Activated T-cell treated with anti-CD3 and anti-CD28 coated beads, Interleukin-2, amount 50 U/mL, for 24 hours (primary cell): Measurements from ENCODE around the gene MYRIP.
"Not testable (repeated sequence)": the region's sequence is repeated elsewhere in the genome, so short reads cannot be mapped to it uniquely, and the experiment has no call there.

Source experiments
- DNase-seq: peaks from one replicate; pipeline ENCODE4 v3.0.0-alpha.2; 2020
- H3K27ac Mint-ChIP-seq: 2 replicates; pipeline ENCODE4 v1.8.0; 2020; ENCODE audit warnings: mild to moderate bottlenecking, mixed read lengths
- H3K27me3 Mint-ChIP-seq: 2 replicates; pipeline ENCODE4 v1.8.0; 2020; ENCODE audit warnings: mixed read lengths
- H3K36me3 Mint-ChIP-seq: 2 replicates; pipeline ENCODE4 v1.8.0; 2020; ENCODE audit warnings: low read depth, mixed read lengths
- H3K4me1 Mint-ChIP-seq: 2 replicates; pipeline ENCODE4 v1.8.0; 2020; ENCODE audit warnings: low read depth, mixed read lengths
- H3K4me3 Mint-ChIP-seq: 2 replicates; pipeline ENCODE4 v1.8.0; 2020; ENCODE audit warnings: mild to moderate bottlenecking, moderate library complexity, mixed read lengths
- H3K9me3 Mint-ChIP-seq: 2 replicates; pipeline ENCODE4 v1.8.0; 2020; ENCODE audit warnings: mixed read lengths

Gene MYRIP

DNA sequence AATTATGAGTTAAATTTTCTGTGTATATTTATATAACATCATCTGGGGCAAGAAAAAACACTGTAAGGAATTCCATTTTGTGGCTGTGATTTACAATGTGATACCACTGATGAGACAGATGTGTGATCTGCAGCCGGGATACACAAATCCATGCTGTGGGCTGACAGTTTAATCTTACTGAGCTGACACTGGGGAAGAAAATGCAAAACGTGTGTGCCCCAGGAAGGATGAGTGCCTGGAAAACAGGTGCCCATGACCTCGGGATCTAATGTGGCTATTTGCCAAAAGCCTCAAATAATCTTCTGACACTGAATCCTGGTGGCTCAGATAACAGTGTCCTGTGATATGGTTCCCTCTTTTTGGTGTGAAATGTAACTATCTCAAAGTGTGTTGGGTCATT lies 10.5 kb downstream of the MYRIP start:
- no peaks in the 10 kb centered on the region for H3K4me1 Mint-ChIP-seq
- H3K36me3 Mint-ChIP-seq: no peaks in the 10 kb centered on the region
- no peaks in the 10 kb centered on the region for H3K9me3 Mint-ChIP-seq
- DNase-seq: no peak
- no peak overlapping the region for H3K27ac Mint-ChIP-seq
- H3K4me3 Mint-ChIP-seq: no peak overlapping the region
- H3K27me3 Mint-ChIP-seq: peaks cover 8% of the 10 kb centered on the region

DNA sequence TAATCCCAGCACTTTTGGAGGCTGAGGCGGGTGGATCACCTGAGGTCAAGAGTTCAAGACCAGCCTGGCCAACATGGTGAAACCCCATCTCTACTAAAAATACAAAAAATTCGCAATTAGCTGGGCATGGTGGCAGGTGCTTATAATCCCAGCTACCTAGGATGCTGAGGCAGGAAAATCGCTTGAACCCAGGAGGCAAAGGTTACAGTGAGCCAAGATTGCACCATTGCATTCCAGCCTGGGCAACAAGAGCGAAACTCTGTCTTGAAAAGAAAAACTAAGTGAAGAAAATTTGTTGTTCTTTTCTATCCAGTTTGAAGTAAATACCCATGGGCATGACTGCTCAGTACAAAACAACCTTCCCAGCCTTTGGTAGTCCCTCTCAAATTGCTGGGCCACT lies 24.4 kb downstream of the MYRIP start:
- H3K9me3 Mint-ChIP-seq, H3K36me3 Mint-ChIP-seq, H3K4me1 Mint-ChIP-seq, H3K4me3 Mint-ChIP-seq, H3K27ac Mint-ChIP-seq, DNase-seq, H3K27me3 Mint-ChIP-seq: not testable (repeated sequence)

DNA sequence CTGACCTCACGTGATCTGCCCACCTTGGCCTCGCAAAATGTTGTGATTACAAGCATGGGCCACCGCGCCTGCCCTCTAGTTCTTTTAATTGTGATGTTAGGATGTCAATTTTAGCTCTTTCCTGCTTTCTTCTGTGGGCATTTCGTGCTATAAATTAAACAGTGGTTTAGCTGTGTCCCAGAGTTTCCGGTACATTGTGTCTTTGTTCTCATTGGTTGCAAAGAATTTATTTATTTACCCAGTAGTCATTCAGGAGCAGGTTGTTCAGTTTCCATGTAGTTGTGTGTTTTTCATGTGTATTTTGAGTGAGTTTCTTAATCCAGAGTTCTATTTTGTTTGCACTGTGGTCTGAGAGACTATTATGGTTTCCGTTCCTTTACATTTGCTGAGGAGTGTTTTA lies 30.1 kb downstream of the MYRIP start:
- H3K27me3 Mint-ChIP-seq: peaks cover 4% of the 10 kb centered on the region
- H3K4me3 Mint-ChIP-seq: no peak overlapping the region

DNA sequence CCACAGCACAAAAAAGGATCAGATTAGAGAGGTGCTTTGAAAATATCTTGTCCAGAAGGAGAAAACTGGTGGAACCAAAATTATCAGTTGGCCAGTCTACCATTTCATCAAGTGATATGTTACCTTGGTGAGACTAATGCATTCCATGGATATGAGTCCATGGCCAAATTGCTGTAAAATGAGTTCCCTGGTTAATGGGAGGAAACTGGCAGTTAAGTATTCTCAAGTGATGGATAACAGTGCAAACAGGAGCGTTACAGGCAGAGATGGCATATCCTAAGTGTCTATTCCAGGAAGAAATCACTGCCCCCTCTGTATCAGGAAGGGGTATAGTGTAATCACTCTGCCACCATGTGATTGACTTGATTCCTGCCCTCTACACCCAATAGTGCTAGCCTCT lies 34.0 kb downstream of the MYRIP start:
- H3K9me3 Mint-ChIP-seq: peaks cover 3% of the 10 kb centered on the region
- DNase-seq: no peak

More for the DNA sequence above, 30.1 kb downstream of the MYRIP start:
- Mint-ChIP-seq H3K27ac (no peak overlapping the region), H3K36me3 (no peaks in the 10 kb centered on the region), H3K9me3 (peaks cover 3% of the 10 kb centered on the region), H3K4me1 (no peaks in the 10 kb centered on the region)
- no peak for DNase-seq

DNA sequence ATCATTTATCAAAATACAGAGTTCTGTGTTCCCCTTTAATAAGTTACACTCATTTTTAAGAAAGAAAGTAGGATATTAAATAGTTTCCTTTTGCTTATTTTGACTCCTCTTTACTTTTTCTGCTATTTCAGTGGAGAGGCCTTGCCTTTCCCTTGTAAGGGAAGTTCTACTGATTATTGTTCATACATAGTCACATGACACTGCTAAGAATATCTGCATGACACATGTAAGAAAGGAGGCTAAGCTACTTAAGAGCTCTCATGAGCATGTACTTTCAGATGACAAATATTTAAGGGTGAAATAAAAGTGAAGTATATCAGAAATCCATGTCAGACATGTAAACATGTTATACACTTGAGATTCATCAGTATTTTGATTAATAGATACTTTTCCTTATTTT lies 39.0 kb downstream of the MYRIP start:
- Mint-ChIP-seq H3K36me3 (no peaks in the 10 kb centered on the region), H3K4me3 (no peak overlapping the region), H3K27ac (no peak overlapping the region), H3K4me1 (no peaks in the 10 kb centered on the region), H3K9me3 (no peaks in the 10 kb centered on the region), H3K27me3 (no peaks in the 10 kb centered on the region)
- no peak for DNase-seq

More for the DNA sequence above, 34.0 kb downstream of the MYRIP start:
- peaks cover 4% of the 10 kb centered on the region for H3K27me3 Mint-ChIP-seq
- no peaks in the 10 kb centered on the region for H3K4me1 Mint-ChIP-seq
- H3K27ac Mint-ChIP-seq: no peak overlapping the region
- no peaks in the 10 kb centered on the region for H3K36me3 Mint-ChIP-seq
- no peak overlapping the region for H3K4me3 Mint-ChIP-seq

DNA sequence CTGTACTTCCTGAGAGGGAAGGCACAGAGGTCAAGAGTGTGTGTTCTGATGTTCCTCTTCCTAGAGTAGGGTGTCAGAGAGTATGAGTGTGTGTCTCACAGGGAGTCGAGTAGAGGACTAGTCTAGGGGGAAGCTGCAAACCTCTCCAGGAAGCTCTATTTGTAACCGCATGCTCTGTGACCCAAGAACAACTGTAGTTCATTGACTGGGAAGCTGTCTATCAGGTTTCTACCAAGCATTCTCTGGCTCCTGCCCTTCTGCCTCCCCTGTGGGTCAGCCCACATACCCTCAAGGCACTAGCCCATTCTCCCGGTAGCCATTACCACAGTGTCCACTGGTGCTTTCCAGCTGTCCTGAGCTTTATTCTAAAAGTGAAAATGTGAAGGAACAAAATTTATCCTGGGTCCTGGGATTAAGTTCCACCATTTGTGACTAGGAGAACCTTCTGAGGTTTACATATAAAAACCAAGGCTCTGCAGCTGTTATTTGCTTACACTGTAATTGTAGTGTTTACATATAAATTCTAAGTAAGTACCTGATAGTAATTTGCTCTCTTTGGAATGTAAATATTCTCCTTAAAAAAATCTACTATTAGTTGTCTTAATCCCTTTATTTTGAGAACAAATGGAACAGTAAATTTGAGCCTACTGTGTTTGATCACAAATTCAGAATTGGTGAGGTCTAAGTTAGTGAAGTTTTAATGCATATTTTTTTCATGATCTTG lies 40.7 kb downstream of the MYRIP start:
- Mint-ChIP-seq H3K36me3 (no peaks in the 10 kb centered on the region), H3K4me1 (no peaks in the 10 kb centered on the region), H3K27me3 (no peaks in the 10 kb centered on the region), H3K27ac (no peak overlapping the region), H3K4me3 (no peak overlapping the region), H3K9me3 (no peaks in the 10 kb centered on the region)
- no peak for DNase-seq

DNA sequence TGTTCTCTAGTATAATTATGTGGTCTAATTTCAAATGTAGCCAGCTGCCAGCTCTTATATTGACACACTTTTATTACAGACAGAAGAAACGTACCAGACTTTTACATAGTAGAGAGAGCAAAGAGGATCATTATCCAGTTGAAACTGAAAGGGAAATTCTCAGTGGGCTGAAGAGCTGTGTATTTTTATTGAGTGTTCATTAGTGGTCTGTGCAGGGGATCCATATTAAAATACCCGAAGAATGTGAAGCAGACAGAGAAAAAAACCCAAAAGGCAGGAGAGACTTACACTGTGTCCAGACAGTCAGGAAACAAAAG lies 41.3 kb downstream of the MYRIP start:
- Mint-ChIP-seq H3K27ac (no peak overlapping the region), H3K4me1 (no peaks in the 10 kb centered on the region), H3K9me3 (no peaks in the 10 kb centered on the region), H3K4me3 (no peak overlapping the region), H3K36me3 (no peaks in the 10 kb centered on the region), H3K27me3 (no peaks in the 10 kb centered on the region)
- DNase-seq: no peak

DNA sequence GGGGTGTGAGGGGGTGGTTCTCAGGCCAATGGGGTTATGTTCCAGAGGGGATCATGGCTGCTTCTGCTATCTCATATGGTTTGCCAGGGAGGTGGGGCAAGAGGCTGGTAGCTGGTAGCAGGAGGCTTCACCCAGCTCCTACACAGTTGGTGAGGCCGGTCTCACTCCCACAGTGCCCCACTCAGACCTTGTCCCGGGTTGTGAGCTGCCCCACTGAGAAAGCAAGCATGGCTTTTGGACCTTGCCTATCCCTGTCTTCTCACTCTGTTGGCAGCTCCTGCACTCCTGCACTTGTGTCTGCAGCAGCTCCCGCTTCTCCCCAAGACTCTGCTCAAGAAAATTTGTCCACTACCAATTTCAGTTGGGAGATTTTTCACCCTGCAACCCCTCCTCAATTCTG lies 46.1 kb downstream of the MYRIP start:
- Mint-ChIP-seq H3K4me3 (no peak overlapping the region), H3K36me3 (no peaks in the 10 kb centered on the region), H3K9me3 (peaks cover 2% of the 10 kb centered on the region), H3K27me3 (peaks cover 8% of the 10 kb centered on the region), H3K27ac (no peak overlapping the region), H3K4me1 (no peaks in the 10 kb centered on the region)
- no peak for DNase-seq

DNA sequence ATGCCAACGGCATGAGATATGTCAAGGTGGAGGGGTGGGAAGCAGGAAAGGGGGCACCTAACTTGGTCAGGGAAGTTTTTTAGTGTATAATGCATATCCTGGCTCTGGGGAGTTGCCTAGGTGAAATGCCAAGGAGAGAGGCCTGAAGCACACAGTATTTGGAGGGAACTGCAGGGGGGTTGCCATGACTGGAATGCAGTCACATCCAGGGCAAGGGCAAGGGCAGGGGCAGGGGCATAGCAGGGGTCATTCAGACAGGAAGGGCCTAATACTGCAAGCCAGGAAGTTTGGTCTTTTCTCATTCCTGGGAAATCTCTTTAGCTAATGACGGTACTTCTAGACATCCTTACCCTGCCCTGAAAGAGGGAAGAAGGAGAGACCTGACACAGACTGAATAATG lies 60.5 kb downstream of the MYRIP start:
- H3K4me1 Mint-ChIP-seq: no peaks in the 10 kb centered on the region
- no peaks in the 10 kb centered on the region for H3K27me3 Mint-ChIP-seq
- no peak for DNase-seq
- no peaks in the 10 kb centered on the region for H3K36me3 Mint-ChIP-seq
- H3K27ac Mint-ChIP-seq: no peak overlapping the region
- no peak overlapping the region for H3K4me3 Mint-ChIP-seq
- no peaks in the 10 kb centered on the region for H3K9me3 Mint-ChIP-seq

DNA sequence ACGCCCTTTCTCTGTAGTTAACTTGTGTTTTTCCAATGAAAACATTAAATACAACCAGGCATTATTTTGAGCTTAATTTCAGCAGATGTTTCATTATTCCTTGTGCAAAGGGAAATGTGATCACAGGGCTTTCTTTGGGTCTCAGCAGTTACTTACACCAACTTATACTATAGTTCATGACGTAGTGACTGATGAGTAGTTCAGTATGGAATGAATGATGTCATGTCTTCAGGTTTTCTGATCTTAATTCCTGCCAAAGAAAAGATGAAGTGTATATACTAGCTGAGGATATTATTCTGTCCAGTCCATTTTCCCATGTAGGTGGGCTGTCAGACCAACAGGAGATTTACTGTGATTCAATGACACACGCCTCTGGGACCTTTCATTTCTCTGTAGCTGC lies 61.3 kb downstream of the MYRIP start:
- Mint-ChIP-seq H3K27me3 (no peaks in the 10 kb centered on the region), H3K36me3 (no peaks in the 10 kb centered on the region), H3K4me3 (no peak overlapping the region), H3K4me1 (no peaks in the 10 kb centered on the region), H3K9me3 (no peaks in the 10 kb centered on the region), H3K27ac (no peak overlapping the region)
- DNase-seq: no peak

DNA sequence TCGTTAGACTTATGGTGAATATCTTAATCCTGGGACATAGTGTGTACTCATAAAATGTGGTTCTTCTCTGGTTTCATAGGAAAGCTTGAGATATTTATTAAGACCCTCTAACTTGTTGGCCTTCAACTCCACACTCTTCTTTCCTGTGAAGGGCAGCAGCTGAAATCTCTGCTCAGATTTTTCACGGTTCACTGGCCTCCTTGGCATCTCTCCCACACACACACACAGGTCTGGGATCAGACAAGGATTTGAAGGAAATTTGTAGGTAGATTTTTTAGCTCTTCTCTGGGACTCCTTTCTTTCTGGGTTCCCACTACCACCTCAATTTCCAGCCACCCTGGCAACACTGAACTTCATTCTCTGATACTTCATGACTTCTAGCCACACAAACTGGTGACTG lies 70.2 kb downstream of the MYRIP start:
- Mint-ChIP-seq H3K4me1 (no peaks in the 10 kb centered on the region), H3K9me3 (peaks cover 2% of the 10 kb centered on the region), H3K27ac (no peak overlapping the region), H3K36me3 (no peaks in the 10 kb centered on the region), H3K4me3 (no peak overlapping the region), H3K27me3 (peaks cover 6% of the 10 kb centered on the region)
- DNase-seq: no peak

DNA sequence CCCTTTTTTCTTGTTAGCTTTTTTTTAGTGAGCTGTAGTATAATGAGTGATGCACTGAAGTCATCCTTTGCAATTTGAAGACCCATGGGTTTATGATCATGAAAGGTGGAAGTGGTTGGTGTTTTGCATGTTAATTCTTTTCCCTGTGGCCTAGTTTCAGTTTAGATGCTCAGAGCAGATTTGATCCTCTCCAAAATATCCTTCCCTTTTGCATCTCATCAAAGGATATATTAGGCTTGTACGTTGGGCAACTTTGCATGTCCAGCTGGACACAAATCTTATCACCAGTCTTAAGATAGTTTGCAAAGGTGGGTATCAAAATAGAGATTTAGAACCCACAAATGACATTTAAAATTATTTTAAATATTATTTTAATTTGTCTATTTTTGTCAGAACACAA lies 72.7 kb downstream of the MYRIP start:
- H3K4me1 Mint-ChIP-seq: no peaks in the 10 kb centered on the region
- H3K27me3 Mint-ChIP-seq: peaks cover 6% of the 10 kb centered on the region
- no peaks in the 10 kb centered on the region for H3K36me3 Mint-ChIP-seq
- no peak for DNase-seq
- H3K4me3 Mint-ChIP-seq: no peak overlapping the region
- H3K9me3 Mint-ChIP-seq: peaks cover 2% of the 10 kb centered on the region
- H3K27ac Mint-ChIP-seq: no peak overlapping the region

DNA sequence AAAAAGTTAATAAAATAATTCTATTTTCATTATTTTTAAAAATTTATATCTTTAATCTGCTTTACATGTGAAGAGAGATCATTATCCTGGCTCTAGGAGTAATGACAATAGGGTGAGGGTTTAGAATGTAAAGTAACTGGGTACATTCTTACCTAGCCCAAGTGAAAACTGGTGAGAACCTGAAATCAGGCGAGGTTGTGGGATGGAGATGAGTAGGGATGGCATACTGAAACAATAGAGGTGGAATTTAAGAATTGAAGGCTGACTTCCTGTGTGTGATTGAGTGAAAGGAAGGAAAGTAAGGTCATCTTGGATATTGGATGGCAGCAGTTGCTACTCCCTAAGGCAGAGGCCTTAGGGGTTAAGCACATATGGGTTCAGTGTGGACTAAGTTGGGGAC lies 82.7 kb downstream of the MYRIP start:
- Mint-ChIP-seq H3K27me3 (no peaks in the 10 kb centered on the region), H3K4me1 (no peaks in the 10 kb centered on the region), H3K4me3 (no peak overlapping the region), H3K36me3 (no peaks in the 10 kb centered on the region), H3K27ac (no peak overlapping the region), H3K9me3 (peaks cover 2% of the 10 kb centered on the region)
- no peak for DNase-seq

DNA sequence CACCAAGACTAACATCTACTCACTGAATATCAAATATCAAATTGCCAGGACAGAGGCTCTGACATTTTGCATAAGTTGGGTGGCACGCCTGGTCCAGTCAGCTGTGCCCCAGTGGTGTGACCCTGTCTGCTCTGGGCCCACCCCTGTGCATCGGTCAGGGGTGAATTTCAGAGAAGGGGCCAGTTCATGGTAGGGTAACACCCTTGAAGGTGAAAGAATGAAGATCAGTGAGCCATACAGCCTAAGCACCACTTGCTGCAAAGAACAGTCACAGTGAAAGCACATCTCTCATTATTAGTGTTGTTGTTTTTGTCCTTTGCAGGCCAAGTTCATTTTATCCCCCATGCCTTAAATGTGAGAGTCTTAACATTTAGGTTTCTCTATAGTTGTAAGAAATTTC lies 86.8 kb downstream of the MYRIP start:
- H3K9me3 Mint-ChIP-seq: no peaks in the 10 kb centered on the region

DNA sequence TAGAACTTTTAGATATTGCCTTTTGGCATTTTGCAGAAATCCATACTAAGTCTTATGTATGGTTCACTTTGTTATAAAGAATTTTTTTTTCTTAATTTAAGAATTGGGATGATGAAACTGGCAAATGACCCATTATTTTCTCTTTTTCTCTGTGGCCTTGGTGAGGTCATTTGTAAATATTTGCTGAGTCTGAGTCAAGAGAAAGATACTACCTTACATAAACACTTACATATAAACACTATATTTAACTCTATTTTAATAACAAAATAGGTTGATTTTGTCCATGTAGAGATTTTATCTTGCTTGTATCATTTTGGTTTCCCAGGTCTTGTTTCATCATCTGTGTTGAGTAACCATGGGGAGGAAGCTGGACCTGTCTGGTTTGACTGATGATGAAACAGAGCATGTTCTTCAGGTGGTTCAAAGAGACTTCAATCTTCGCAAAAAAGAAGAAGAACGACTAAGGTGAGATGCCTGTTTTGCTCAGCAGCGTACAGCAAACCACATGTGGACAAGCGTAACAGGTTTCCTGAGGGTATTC lies 91.1 kb downstream of the MYRIP start:
- no peaks in the 10 kb centered on the region for H3K36me3 Mint-ChIP-seq
- DNase-seq: no peak
- H3K27me3 Mint-ChIP-seq: no peaks in the 10 kb centered on the region
- no peaks in the 10 kb centered on the region for H3K9me3 Mint-ChIP-seq
- H3K27ac Mint-ChIP-seq: no peak overlapping the region
- no peak overlapping the region for H3K4me3 Mint-ChIP-seq
- H3K4me1 Mint-ChIP-seq: no peaks in the 10 kb centered on the region

More for the DNA sequence above, 86.8 kb downstream of the MYRIP start:
- DNase-seq: no peak
- Mint-ChIP-seq H3K36me3 (no peaks in the 10 kb centered on the region), H3K27ac (no peak overlapping the region), H3K4me1 (no peaks in the 10 kb centered on the region), H3K4me3 (no peak overlapping the region), H3K27me3 (no peaks in the 10 kb centered on the region)

DNA sequence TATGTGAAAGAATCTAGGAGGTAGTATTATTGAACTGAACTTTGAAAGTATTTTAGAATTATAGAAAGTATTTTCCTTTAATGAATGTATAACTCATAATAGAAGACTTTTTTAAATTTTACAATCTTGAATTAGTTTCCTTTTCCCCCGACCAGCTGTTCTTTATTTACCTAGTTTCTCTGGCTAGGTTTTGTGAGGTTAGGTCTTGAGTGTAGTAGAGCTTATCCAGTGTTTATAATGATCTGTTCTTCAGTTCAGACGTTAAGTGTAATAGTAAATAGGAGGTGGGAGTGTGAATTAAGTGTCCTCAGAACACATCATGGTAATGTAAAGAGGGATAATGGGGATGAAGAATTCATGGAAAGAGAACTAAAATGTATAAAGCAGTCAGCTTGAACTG lies 93.8 kb downstream of the MYRIP start:
- DNase-seq: no peak
- no peaks in the 10 kb centered on the region for H3K27me3 Mint-ChIP-seq
- no peaks in the 10 kb centered on the region for H3K9me3 Mint-ChIP-seq
- no peak overlapping the region for H3K27ac Mint-ChIP-seq
- H3K4me3 Mint-ChIP-seq: no peak overlapping the region
- H3K36me3 Mint-ChIP-seq: no peaks in the 10 kb centered on the region
- no peaks in the 10 kb centered on the region for H3K4me1 Mint-ChIP-seq
